ENCODE measurements around the gene AADACL4.
A peak's percentile ranks its signal among the peaks of the same experiment; 100 is the strongest.

The AADACL4 gene

GRCh38 chr1:12714710-12715475 is 71.0 kb downstream of the AADACL4 start:
- DNase-seq: no peak

DNA sequence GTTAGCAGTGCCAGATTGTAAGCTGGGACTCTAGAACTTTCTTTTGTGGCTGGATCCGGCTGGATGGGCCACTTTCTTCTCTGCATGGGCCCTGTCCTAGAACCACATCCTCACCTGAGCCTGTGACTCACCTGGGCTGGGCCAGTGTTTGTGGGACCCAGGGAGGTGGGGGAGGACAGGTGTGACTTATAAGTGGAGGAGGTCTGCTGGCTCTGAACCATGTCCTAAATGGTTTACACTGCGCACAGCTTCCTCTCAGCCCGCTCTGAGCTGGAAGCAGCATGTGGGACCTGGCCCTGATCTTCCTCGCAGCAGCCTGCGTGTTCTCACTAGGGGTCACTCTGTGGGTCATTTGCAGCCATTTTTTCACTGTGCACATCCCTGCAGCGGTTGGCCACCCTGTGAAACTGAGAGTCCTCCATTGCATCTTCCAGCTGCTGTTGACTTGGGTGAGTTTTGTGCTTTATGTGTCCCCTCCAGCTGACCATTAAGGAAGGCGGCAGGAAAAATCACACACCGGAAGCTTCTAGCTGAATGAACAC is 72.1 kb downstream of the AADACL4 start, which contains the start of gene AADACL3:
Gene AADACL3 (plus strand): TSS at position 215 of the 542 bp plus-strand sequence. CDS start 67 bp downstream, at position 282.
- DNase-seq: peak; percentile 43

All from retina (tissue), 1 donor.